IPS-20b (cell line): ENCODE data around the gene FCN2.

ENCODE experiments used
- H3K27ac ChIP-seq: one replicate; pipeline ENCODE4 v1.5.1; 2013; ENCODE audit warnings: low read length
- H3K27me3 ChIP-seq: 2 replicates; pipeline ENCODE4 v1.6.1; 2013; ENCODE audit warnings: mild to moderate bottlenecking, low read length, inconsistent platforms; ENCODE audit not compliant: insufficient read depth
- H3K36me3 ChIP-seq: 2 replicates; pipeline ENCODE4 v1.6.1; 2013; ENCODE audit warnings: low read depth, mild to moderate bottlenecking, inconsistent platforms, low read length, moderate library complexity; ENCODE audit not compliant: insufficient read depth
- H3K4me1 ChIP-seq: 2 replicates; pipeline ENCODE4 v1.6.1; 2013; ENCODE audit warnings: mild to moderate bottlenecking, control low read depth, inconsistent platforms, low read length, moderate library complexity; ENCODE audit not compliant: insufficient read depth
- H3K4me3 ChIP-seq: 2 replicates; pipeline ENCODE4 v1.5.1; 2013; ENCODE audit warnings: mild to moderate bottlenecking, low read length, inconsistent platforms
- H3K9ac ChIP-seq: 2 replicates; pipeline ENCODE4 v1.6.1; 2013; ENCODE audit warnings: low read depth, mild to moderate bottlenecking, inconsistent platforms, low read length, moderate library complexity
- H3K9me3 ChIP-seq: 2 replicates; pipeline ENCODE4 v1.6.1; 2013; ENCODE audit warnings: mild to moderate bottlenecking, low read depth, low read length, inconsistent platforms; ENCODE audit not compliant: insufficient read depth

FCN2 gene

DNA sequence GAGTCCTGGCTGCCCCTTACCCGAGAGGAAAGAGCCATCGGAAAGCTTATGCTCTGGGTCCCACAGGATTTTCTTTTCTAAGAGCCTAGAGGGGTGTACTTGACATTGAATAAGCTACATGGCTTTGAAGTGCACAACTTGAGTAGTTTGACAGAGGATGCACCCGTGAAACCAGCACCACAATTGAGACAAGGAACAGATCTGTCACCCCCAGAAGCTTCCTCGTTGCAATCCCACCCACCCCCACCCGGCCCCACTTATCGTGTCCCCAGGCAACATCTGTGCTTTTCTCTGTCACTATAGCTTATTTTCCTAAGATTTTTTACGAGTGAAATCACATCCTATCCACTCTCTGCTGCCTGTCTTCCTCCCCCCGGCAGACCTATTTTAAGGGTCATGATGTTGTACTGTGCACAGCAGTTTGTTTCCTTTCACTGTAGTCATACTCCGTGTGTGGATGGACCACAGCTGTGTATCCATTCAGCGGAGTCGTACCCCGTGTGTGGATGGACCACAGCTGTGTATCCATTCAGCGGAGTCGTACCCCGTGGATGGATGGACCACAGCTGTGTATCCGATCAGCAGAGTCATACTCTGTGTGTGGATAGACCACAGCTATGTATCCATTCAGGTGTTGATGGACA lies 8.8 kb upstream of the FCN2 start:
- Histone ChIP-seq H3K4me3 (no peak overlapping the region), H3K27ac (no peak overlapping the region), H3K4me1 (no peaks in the 10 kb centered on the region), H3K27me3 (no peaks in the 10 kb centered on the region), H3K9me3 (no peaks in the 10 kb centered on the region), H3K9ac (no peak overlapping the region), H3K36me3 (no peaks in the 10 kb centered on the region)

DNA sequence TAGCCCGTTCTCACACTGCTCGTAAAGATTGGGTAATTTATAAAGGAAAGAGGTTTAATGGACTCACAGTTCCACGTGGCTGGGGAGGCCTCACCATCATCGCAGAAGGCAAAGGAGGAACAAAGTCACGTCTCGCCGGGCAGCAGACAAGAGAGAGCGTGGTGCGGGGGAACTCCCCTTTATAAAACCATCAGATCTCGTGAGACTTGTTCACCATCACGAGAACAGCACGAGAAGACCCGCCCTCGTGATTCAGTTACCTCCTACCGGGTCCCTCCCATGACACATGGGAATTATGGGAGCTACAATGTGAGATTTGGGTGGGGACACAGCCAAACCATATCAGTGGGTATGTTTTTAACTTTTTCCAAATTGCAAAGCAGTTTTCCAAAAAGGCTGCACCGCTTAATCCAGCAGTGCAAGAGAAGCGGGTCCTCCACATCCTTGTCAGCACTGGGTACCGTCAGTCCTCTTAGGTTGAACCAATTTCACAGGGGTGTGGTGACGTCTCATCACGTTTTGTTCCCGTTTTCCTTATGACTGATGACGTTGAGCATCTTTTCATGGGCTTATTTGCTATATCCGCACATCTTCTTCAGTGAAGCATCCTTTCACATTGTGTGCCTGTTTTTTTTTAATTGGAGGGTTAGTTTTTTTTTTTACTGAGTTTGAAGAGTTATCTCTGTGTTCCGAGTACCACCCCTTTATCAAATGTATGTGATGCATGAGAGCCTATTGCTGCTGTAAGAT lies 8.0 kb upstream of the FCN2 start:
- Histone ChIP-seq H3K27me3 (no peaks in the 10 kb centered on the region), H3K4me1 (no peaks in the 10 kb centered on the region), H3K4me3 (no peak overlapping the region), H3K27ac (no peak overlapping the region), H3K9ac (no peak overlapping the region), H3K36me3 (no peaks in the 10 kb centered on the region), H3K9me3 (no peaks in the 10 kb centered on the region)

DNA sequence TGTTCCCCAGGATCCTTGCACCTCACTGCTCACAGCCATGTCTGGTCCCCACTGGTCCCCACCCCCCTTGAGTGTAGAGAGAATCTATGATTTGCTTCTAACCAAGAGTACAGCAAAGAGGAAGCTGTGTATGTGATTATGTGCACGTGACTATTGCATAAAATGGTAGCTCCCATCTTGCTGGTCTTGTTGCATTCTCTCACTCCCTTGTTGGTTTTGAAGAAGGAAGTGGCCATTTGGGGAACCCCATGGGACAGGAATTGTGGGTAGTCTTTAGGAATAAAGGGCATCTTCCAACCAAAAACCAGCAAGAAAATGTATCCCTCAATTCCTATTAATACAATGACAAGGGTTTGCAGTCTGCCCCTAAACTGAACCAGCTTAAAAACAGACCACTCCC lies 5.2 kb upstream of the FCN2 start:
- H3K9me3 ChIP-seq = no peaks in the 10 kb centered on the region
- no peaks in the 10 kb centered on the region for H3K27me3 ChIP-seq
- no peak overlapping the region for H3K4me3 ChIP-seq
- no peak overlapping the region for H3K27ac ChIP-seq
- H3K4me1 ChIP-seq = no peaks in the 10 kb centered on the region
- no peak overlapping the region for H3K9ac ChIP-seq
- no peaks in the 10 kb centered on the region for H3K36me3 ChIP-seq

DNA sequence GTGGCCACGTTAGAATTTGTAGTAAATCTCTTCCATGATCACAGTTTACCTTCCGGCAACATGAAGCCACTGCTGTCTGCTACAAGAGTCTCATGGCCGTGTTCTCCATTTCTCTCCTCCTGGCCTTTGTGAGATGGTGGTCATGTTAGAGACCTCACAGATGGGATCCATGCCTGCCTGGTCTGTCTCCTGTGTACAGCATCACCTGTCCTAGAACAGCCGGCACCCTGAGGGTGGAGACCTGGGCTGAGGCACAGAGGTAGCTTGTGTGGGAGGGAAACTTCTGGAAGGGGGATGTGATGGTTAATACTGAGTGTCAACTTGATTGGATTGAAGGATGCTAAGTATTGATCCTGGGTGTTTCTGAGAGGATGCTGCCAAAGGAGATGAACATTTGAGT lies 3.1 kb upstream of the FCN2 start:
- Histone ChIP-seq H3K27ac (no peak overlapping the region), H3K4me1 (no peaks in the 10 kb centered on the region), H3K4me3 (no peak overlapping the region), H3K9ac (no peak overlapping the region), H3K9me3 (no peaks in the 10 kb centered on the region), H3K36me3 (no peaks in the 10 kb centered on the region), H3K27me3 (no peaks in the 10 kb centered on the region)

DNA sequence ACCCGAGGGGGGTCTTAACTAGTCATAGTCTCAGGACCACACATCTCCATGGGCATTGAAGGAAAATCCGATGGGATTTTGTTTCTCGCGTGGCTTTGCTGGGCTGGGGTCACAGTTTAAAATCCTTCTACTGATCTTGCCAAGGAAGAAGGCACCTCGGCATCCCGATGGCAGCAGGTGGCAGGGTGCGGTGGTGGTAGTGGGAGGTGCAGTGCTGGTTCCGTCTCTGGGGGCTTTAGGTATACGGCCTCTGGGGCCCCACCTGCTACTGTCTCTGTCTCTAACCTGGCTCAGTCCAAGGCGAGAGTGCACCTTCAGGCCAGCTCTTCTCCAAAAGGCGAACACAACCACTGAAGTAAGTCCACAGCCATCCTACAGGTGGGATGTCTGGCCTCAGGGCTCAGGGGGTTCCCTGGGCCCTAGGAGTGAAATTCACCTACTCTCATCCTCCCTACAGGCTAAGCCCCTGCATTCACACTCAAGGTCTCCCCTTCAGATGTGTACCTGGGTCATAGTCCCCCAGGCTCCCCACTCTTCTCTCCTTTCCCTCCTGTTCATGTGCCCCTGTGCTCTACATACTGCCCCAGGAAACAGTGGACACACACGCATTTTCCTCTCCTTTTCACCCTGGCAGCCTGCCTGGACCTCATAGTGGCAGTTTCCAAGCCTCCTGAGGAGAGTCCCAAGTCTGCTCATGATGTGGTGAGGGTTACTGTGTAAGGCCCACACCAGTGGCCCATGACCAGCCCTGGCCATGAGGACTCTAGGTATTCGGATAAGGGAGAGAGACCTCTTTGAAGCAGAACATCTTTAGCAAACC lies 736 bp upstream of the FCN2 start:
- Histone ChIP-seq H3K4me1 (no peaks in the 10 kb centered on the region), H3K9me3 (no peaks in the 10 kb centered on the region), H3K36me3 (no peaks in the 10 kb centered on the region), H3K27ac (no peak overlapping the region), H3K9ac (no peak overlapping the region), H3K4me3 (no peak overlapping the region), H3K27me3 (no peaks in the 10 kb centered on the region)

DNA sequence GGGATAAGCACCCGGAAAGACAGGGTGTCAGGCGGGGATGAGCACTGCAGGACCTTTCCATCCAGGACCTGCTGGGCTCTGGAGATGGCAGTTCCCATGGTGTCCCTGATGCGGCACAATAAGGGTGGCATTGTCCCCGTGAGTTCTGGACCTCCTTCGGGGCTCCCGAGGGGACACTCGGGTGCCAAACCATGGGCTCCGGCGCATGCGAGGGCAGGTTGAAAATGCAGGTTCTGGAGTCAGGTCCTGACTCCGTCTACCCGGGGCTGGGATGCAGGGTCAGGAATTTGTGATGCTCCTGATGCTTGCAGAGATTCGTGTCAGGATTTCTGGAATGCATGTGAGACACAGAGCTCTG lies 682 bp downstream of the FCN2 start:
- Histone ChIP-seq H3K4me3 (no peak overlapping the region), H3K27me3 (no peaks in the 10 kb centered on the region)

DNA sequence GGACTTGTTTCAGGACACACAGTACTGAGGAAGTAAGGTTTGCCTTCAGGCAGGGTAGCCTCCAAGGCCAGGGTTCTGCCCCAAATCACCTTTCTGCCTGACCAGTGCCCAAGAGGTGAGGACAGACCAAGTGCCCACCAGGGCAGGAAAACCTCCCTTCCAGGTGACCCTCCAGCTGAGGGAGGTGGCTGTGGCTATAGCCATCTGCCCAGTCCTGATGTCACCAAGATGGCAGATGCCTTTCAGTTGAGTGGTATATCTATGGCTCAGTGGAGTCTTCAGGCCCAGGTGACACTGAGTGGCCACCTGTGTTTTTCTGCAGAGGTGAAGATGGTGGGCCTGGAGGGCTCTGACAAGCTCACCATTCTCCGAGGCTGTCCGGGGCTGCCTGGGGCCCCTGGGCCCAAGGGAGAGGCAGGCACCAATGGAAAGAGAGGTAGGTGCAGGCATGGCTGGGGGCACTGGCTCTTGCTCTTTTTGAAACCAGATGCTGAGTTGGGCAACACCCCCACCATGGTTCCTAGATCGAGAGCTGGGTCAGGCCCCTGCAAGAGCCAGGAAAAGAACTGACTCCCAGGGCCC lies 1.7 kb downstream of the FCN2 start:
- Histone ChIP-seq H3K9me3 (no peaks in the 10 kb centered on the region), H3K27ac (no peak overlapping the region), H3K4me3 (no peak overlapping the region), H3K27me3 (no peaks in the 10 kb centered on the region), H3K9ac (no peak overlapping the region), H3K36me3 (no peaks in the 10 kb centered on the region), H3K4me1 (no peaks in the 10 kb centered on the region)

More for the DNA sequence above, 682 bp downstream of the FCN2 start:
- no peaks in the 10 kb centered on the region for H3K36me3 ChIP-seq
- H3K4me1 ChIP-seq = no peaks in the 10 kb centered on the region
- no peaks in the 10 kb centered on the region for H3K9me3 ChIP-seq
- H3K9ac ChIP-seq = no peak overlapping the region
- H3K27ac ChIP-seq = no peak overlapping the region

DNA sequence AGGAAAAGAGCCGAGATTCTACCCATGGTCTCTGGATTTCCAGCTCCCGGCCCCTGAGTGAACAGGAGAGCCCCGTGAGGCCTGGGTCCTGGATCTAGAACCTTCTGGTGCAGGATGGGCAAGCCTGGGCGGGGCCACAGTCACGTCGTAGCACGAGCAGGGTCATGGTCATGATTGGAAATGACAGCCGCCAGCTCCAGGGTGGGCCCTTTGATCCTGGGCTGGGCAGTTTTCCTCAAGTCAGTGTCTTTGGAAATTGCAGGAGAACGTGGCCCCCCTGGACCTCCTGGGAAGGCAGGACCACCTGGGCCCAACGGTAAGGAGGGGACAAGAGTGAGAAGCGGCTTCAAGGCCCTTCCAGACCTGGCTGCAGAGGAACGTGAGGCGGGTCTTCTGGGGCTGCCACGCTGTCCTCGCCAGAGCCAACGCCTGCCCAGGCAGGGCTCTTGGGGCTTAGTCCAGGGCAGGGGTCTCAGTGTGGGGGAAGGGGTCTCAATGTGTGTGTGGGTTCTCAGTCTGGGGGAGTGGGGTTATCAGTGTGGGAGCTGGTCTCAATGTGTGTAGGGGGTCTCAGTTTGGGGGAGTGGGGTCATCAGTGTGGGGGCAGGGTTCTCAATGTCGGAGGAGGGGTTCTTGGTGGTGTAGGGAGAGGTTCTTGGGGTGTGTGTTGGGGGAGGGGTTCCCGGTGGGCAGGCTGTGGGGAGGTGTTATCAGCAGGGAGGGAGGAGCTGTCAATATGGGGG lies 2.6 kb downstream of the FCN2 start:
- H3K27ac ChIP-seq = no peak overlapping the region
- H3K27me3 ChIP-seq = no peaks in the 10 kb centered on the region
- no peaks in the 10 kb centered on the region for H3K36me3 ChIP-seq
- H3K4me3 ChIP-seq = no peak overlapping the region
- no peak overlapping the region for H3K9ac ChIP-seq
- no peaks in the 10 kb centered on the region for H3K9me3 ChIP-seq
- no peaks in the 10 kb centered on the region for H3K4me1 ChIP-seq

DNA sequence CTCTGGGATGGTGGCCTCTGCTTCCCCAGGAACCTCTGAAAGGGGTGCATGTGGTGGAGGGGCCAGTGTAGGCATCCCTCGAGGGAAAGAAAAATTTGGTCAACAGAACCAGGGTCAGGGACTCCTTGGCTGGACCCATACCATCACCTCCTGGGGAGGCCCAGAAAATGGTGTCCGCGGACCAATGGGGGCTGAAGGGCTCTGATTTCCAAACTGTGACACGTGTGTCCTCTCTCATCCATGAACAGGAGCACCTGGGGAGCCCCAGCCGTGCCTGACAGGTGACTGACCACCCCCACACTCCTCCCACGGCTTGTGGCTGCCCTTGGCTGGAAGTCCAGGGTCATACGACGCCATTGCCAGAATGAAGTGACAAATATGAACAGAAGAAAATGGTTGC lies 3.9 kb downstream of the FCN2 start:
- Histone ChIP-seq H3K36me3 (no peaks in the 10 kb centered on the region), H3K4me3 (no peak overlapping the region), H3K9me3 (no peaks in the 10 kb centered on the region), H3K9ac (no peak overlapping the region), H3K27ac (no peak overlapping the region), H3K27me3 (no peaks in the 10 kb centered on the region), H3K4me1 (no peaks in the 10 kb centered on the region)

DNA sequence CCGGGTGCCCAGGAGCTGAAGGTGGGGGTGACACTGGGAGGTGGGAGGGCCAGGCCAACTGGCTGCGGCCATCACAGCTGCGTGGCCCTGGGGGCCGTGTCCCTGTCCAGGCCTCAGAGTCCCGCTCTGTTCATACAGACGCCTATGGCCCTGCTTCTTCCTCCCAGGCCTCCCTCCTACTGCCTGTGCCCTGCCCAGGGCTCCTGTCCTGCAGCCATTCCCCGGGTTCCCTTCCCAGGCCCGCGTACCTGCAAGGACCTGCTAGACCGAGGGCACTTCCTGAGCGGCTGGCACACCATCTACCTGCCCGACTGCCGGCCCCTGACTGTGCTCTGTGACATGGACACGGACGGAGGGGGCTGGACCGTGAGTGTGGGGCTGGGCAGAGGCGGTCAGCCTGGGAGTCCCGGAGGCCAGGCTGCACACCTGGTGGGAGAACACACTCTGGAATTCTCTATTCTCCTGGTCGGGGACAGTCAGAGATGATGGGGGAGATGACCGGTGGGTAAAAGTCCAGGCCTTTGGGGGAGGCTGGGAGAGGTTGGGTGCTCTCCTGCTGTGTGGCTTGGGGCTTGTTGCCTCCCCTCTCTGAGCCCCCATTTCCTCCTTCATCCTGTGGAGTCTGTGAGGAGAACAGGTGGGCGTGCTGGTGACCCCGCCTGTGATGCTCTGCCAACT lies 4.5 kb downstream of the FCN2 start:
- Histone ChIP-seq H3K27me3 (no peaks in the 10 kb centered on the region), H3K27ac (no peak overlapping the region), H3K9ac (no peak overlapping the region), H3K4me1 (no peaks in the 10 kb centered on the region), H3K9me3 (no peaks in the 10 kb centered on the region), H3K4me3 (no peak overlapping the region), H3K36me3 (no peaks in the 10 kb centered on the region)
